ENCODE data around the gene TCEA3. TPM values are rescaled to one million over a fixed set of nuclear protein-coding genes. Genes with fewer than 3 reads are reported as not detected.

Gene TCEA3
- polyA plus RNA-seq, 4 donors, result 20.5 to 55.2 (median 32.4) TPM

DNA sequence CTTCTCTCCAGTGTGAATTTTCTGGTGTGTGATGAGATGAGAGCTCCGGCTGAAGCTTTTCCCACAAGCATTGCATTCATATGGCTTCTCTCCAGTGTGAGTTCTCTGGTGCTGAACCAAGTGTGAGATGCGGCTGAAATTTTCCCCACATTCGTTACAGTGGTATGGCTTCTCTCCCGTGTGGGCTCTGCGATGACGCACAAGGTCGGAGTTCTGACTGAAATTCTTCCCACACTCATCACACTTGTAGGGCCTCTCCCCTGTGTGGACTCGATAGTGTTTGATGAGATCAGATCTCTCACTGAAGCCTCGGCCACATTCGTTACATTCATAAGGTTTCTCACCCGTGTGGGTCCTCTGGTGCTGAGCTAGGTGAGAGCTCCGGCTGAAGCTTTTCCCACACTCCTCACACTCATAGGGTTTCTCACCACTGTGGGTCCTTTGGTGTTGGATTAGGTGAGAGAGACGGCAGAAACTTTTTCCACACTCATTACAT lies 62.3 kb downstream of the TCEA3 start:
- H3K36me3 ChIP-seq (ENCODE audit: control insufficient read depth in 3 of 3, insufficient read depth in 2 of 3, low read depth in 1 of 3, low read length in 3 of 3), result peaks cover 19 to 37% (median 30%) of the 10 kb centered on the region in 3 donors
- DNase-seq (no peak), FAIRE-seq (no peak)
- peaks cover 0 to 10% (median 0%) of the 10 kb centered on the region in 3 donors for H3K4me1 ChIP-seq (ENCODE audit: control insufficient read depth in 3 of 3, insufficient read depth in 2 of 3, low read depth in 1 of 3, low read length in 2 of 3)
- no peak overlapping the region for H3K4me3 ChIP-seq (ENCODE audit: low read depth in 1 of 3, low read length in 3 of 3)
- H3K27ac ChIP-seq (ENCODE audit: low read depth in 1 of 3, low read length in 2 of 3), result no peak overlapping the region
- 97 to 98% (median 97%) methylated on average over 13 of the region's 13 CpGs for WGBS, 3 donors
- H3K9me3 ChIP-seq (ENCODE audit: control insufficient read depth in 2 of 2, insufficient read depth in 1 of 2, low read depth in 1 of 2, low read length in 1 of 2), result peaks cover 6 to 68% of the 10 kb centered on the region in 2 donors
- H3K27me3 ChIP-seq (ENCODE audit: control insufficient read depth in 3 of 3, insufficient read depth in 3 of 3, low read length in 3 of 3), result no peaks in the 10 kb centered on the region

- H3K4me1 ChIP-seq (ENCODE audit: control insufficient read depth in 3 of 3, insufficient read depth in 2 of 3, low read depth in 1 of 3, low read length in 2 of 3), result no peaks in the 10 kb centered on the region
- H3K9me3 ChIP-seq (ENCODE audit: control insufficient read depth in 2 of 2, insufficient read depth in 1 of 2, low read depth in 1 of 2, low read length in 1 of 2), result peaks cover 6 to 43% of the 10 kb centered on the region in 2 donors
- H3K27ac ChIP-seq (ENCODE audit: low read depth in 1 of 3, low read length in 2 of 3), result no peak overlapping the region
- DNase-seq (no peak), FAIRE-seq (no peak)
- H3K4me3 ChIP-seq (ENCODE audit: low read depth in 1 of 3, low read length in 3 of 3), result no peak overlapping the region
- WGBS, 3 donors, result 97 to 98% (median 98%) methylated on average over 3 of the region's 3 CpGs
- no peaks in the 10 kb centered on the region for H3K27me3 ChIP-seq (ENCODE audit: control insufficient read depth in 3 of 3, insufficient read depth in 3 of 3, low read length in 3 of 3)
- H3K36me3 ChIP-seq (ENCODE audit: control insufficient read depth in 3 of 3, insufficient read depth in 2 of 3, low read depth in 1 of 3, low read length in 3 of 3), result peaks cover 17 to 23% (median 19%) of the 10 kb centered on the region in 3 donors
Measured at GRCh38 chr1:23358310-23358875, 66.2 kb downstream of the TCEA3 start.

DNA sequence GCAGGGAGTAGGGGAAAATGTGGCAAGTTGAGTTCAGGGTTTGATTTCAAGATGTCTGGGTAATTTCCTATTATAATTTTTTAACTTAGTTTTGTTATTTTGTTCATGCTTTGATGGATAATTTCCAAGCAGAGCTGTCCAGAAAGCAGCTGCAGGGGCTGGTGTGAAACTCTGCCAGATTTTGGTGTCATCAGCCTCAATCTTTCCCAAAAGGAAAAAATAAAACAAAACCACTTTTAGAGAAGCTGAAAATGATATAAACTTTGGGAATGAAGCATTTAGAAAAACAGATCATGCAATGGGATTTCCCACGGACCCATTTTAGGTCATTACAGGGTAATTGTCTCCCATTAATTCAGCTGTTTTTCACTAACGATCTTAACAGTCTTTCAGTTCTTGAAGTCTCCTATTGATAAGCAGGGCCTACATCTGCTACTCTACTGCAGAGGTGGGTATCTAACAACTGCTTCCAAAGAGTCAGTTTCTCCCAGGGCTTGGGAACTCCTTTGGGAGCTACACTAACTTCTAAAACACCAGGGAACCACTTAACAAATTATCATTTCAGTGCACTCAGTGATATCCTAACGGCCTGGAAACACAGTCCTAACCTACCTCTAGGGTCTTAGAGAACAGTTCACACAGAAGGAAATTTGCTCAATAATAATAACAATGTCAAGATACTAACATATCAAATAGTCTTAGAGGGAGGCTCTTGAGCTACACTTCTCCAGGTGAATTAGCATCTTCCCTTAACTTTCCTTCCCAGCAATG lies 67.2 kb downstream of the TCEA3 start:
- Histone ChIP-seq H3K4me3 (ENCODE audit: low read depth in 1 of 3, low read length in 3 of 3) (no peak overlapping the region), H3K9me3 (ENCODE audit: control insufficient read depth in 2 of 2, insufficient read depth in 1 of 2, low read depth in 1 of 2, low read length in 1 of 2) (peaks cover 3 to 33% of the 10 kb centered on the region in 2 donors), H3K27ac (ENCODE audit: low read depth in 1 of 3, low read length in 2 of 3) (no peak overlapping the region), H3K27me3 (ENCODE audit: control insufficient read depth in 3 of 3, insufficient read depth in 3 of 3, low read length in 3 of 3) (no peaks in the 10 kb centered on the region), H3K36me3 (ENCODE audit: control insufficient read depth in 3 of 3, insufficient read depth in 2 of 3, low read depth in 1 of 3, low read length in 3 of 3) (peaks cover 10 to 13% (median 11%) of the 10 kb centered on the region in 3 donors), H3K4me1 (ENCODE audit: control insufficient read depth in 3 of 3, insufficient read depth in 2 of 3, low read depth in 1 of 3, low read length in 2 of 3) (no peaks in the 10 kb centered on the region)
- DNase-seq (no peak), FAIRE-seq (no peak)
- 40 to 57% (median 53%) methylated on average over 3 of the region's 3 CpGs for WGBS, 3 donors

DNA sequence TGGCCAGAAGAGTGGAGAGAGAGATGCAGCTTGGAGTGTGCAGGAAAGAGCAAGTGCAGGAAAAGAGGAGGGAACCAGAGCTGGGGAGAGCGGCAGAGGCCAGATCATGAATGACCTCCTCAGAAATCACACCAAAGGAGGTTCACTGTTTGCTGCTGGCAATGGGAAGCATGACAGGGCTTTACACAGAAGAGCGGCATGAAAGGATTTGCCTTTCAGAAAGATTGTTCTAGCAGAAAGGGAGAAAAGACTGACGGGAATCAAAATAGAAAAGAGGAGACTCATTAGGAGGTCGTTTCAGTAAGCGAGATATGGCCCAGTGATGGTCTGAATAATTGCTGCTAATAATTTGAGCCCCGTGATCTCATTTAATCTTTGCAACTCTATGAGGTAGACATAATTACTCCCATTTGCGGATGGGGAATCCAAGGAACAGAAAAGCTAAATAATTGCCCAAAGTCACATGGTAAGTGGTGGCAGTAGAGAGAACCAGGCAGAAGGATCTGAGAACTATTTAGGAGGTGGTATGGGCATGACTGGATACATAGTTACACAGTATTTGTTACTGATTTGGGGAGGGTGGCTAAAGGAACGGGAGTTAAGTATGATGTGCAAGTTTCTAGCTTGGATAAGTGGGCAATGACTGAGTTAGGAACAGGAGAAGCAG lies 67.9 kb downstream of the TCEA3 start:
- Histone ChIP-seq H3K4me3 (ENCODE audit: low read depth in 1 of 3, low read length in 3 of 3) (no peak overlapping the region), H3K27me3 (ENCODE audit: control insufficient read depth in 3 of 3, insufficient read depth in 3 of 3, low read length in 3 of 3) (no peaks in the 10 kb centered on the region), H3K9me3 (ENCODE audit: control insufficient read depth in 2 of 2, insufficient read depth in 1 of 2, low read depth in 1 of 2, low read length in 1 of 2) (peaks cover 3 to 25% of the 10 kb centered on the region in 2 donors), H3K36me3 (ENCODE audit: control insufficient read depth in 3 of 3, insufficient read depth in 2 of 3, low read depth in 1 of 3, low read length in 3 of 3) (peaks cover 5 to 8% (median 6%) of the 10 kb centered on the region in 3 donors), H3K27ac (ENCODE audit: low read depth in 1 of 3, low read length in 2 of 3) (no peak overlapping the region), H3K4me1 (ENCODE audit: control insufficient read depth in 3 of 3, insufficient read depth in 2 of 3, low read depth in 1 of 3, low read length in 2 of 3) (no peaks in the 10 kb centered on the region)
- FAIRE-seq (no peak), DNase-seq (no peak)
- 86 to 88% (median 88%) methylated on average over 8 of the region's 8 CpGs for WGBS, 3 donors

GRCh38 chr1:23354245-23354644 lies 70.3 kb downstream of the TCEA3 start:
- 54 to 65% (median 60%) methylated on average over 3 of the region's 3 CpGs for WGBS, 3 donors
- H3K27me3 ChIP-seq (ENCODE audit: control insufficient read depth in 3 of 3, insufficient read depth in 3 of 3, low read length in 3 of 3), result no peaks in the 10 kb centered on the region
- DNase-seq, result no peak
- peaks cover 0 to 3% (median 0%) of the 10 kb centered on the region in 3 donors for H3K36me3 ChIP-seq (ENCODE audit: control insufficient read depth in 3 of 3, insufficient read depth in 2 of 3, low read depth in 1 of 3, low read length in 3 of 3)
- H3K4me1 ChIP-seq (ENCODE audit: control insufficient read depth in 3 of 3, insufficient read depth in 2 of 3, low read depth in 1 of 3, low read length in 2 of 3), result no peaks in the 10 kb centered on the region
- no peak overlapping the region for H3K27ac ChIP-seq (ENCODE audit: low read depth in 1 of 3, low read length in 2 of 3)
- peaks cover 0 to 5% of the 10 kb centered on the region in 2 donors for H3K9me3 ChIP-seq (ENCODE audit: control insufficient read depth in 2 of 2, insufficient read depth in 1 of 2, low read depth in 1 of 2, low read length in 1 of 2)
- H3K4me3 ChIP-seq (ENCODE audit: low read depth in 1 of 3, low read length in 3 of 3), result no peak overlapping the region
- FAIRE-seq, result no peak

DNA sequence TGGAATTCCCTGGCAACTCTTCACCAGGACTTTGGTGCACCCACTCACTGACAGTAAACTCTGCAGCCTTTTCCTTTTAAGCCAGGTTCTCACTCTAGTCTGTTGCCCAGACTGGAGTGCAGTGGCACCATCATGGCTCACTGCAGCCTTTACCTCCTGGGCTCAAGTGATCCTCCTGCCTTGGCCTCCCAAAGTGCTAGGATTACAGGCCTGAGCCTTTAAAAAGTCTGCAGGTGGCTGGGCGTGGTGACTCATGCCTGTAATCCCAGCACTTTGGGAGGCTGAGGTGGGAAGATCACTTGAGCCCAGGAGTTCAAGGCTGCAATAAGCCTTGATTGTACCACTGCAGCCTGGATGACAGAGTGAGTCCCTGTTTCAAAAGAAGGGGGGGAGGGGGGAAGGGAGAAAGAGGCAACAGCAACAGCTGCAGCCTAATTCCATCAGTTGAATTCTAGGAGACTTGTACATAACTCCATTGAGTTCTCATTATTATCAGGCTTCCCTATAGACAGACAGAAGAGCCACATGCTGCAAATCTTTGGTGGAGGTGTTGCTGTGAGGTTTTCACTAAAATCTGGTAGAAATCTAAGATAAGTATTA lies 72.4 kb downstream of the TCEA3 start:
- Histone ChIP-seq H3K4me3 (ENCODE audit: low read depth in 1 of 3, low read length in 3 of 3) (no peak overlapping the region), H3K27me3 (ENCODE audit: control insufficient read depth in 3 of 3, insufficient read depth in 3 of 3, low read length in 3 of 3) (no peaks in the 10 kb centered on the region), H3K9me3 (ENCODE audit: control insufficient read depth in 2 of 2, insufficient read depth in 1 of 2, low read depth in 1 of 2, low read length in 1 of 2) (no peaks in the 10 kb centered on the region), H3K4me1 (ENCODE audit: control insufficient read depth in 3 of 3, insufficient read depth in 2 of 3, low read depth in 1 of 3, low read length in 2 of 3) (no peaks in the 10 kb centered on the region), H3K27ac (ENCODE audit: low read depth in 1 of 3, low read length in 2 of 3) (no peak overlapping the region), H3K36me3 (ENCODE audit: control insufficient read depth in 3 of 3, insufficient read depth in 2 of 3, low read depth in 1 of 3, low read length in 3 of 3) (no peaks in the 10 kb centered on the region)
- DNase-seq (no peak), FAIRE-seq (no peak)
- WGBS, 3 donors, result 80 to 88% (median 80%) methylated on average over 1 of the region's 1 CpG

GRCh38 chr1:23345920-23346319 lies 78.6 kb downstream of the TCEA3 start:
- FAIRE-seq, result no peak
- no peaks in the 10 kb centered on the region for H3K27me3 ChIP-seq (ENCODE audit: control insufficient read depth in 3 of 3, insufficient read depth in 3 of 3, low read length in 3 of 3)

DNA sequence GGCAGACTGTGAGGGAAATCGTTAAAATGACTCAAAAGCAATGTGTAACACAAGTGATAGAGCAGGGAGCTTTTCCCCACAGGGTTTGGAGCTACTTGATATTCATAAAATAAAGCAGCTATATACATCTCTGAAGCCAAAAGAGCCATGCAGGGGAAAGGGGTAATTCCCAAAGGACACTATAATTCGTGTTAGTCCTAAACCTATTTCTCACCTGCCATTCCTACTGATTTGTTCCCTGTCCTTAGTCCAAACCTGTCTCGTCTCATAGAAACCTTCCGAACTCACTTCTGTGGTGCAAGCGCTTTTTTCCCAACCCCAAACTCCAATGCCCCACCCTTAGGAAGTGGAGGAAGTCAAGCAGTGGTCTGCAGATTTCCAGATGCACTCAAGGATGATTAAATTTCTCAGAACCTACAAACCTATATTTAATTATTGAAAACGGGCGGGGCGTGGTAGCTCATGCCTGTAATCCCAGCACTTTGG lies 79.5 kb downstream of the TCEA3 start:
- H3K9me3 ChIP-seq (ENCODE audit: control insufficient read depth in 2 of 2, insufficient read depth in 1 of 2, low read depth in 1 of 2, low read length in 1 of 2), result no peaks in the 10 kb centered on the region
- H3K4me3 ChIP-seq (ENCODE audit: low read depth in 1 of 3, low read length in 3 of 3), result peak overlapping the region; percentile 51 to 90 (median 89)
- H3K27ac ChIP-seq (ENCODE audit: low read depth in 1 of 3, low read length in 2 of 3), result peak overlapping the region; percentile 57 to 96 (median 95)
- no peak for FAIRE-seq
- DNase-seq, result no peak
- no peaks in the 10 kb centered on the region for H3K27me3 ChIP-seq (ENCODE audit: control insufficient read depth in 3 of 3, insufficient read depth in 3 of 3, low read length in 3 of 3)
- WGBS, 3 donors, result 28 to 47% (median 46%) methylated on average over 8 of the region's 8 CpGs
- H3K36me3 ChIP-seq (ENCODE audit: control insufficient read depth in 3 of 3, insufficient read depth in 2 of 3, low read depth in 1 of 3, low read length in 3 of 3), result no peaks in the 10 kb centered on the region
- H3K4me1 ChIP-seq (ENCODE audit: control insufficient read depth in 3 of 3, insufficient read depth in 2 of 3, low read depth in 1 of 3, low read length in 2 of 3), result peaks cover 0 to 15% (median 6%) of the 10 kb centered on the region in 3 donors

More at GRCh38 chr1:23345920-23346319, 78.6 kb downstream of the TCEA3 start:
- H3K4me1 ChIP-seq (ENCODE audit: control insufficient read depth in 3 of 3, insufficient read depth in 2 of 3, low read depth in 1 of 3, low read length in 2 of 3), result peaks cover 0 to 8% (median 4%) of the 10 kb centered on the region in 3 donors
- 97 to 98% (median 98%) methylated on average over 14 of the region's 14 CpGs for WGBS, 3 donors
- no peaks in the 10 kb centered on the region for H3K9me3 ChIP-seq (ENCODE audit: control insufficient read depth in 2 of 2, insufficient read depth in 1 of 2, low read depth in 1 of 2, low read length in 1 of 2)
- DNase-seq, result no peak
- no peak overlapping the region for H3K4me3 ChIP-seq (ENCODE audit: low read depth in 1 of 3, low read length in 3 of 3)
- no peak overlapping the region for H3K27ac ChIP-seq (ENCODE audit: low read depth in 1 of 3, low read length in 2 of 3)
- H3K36me3 ChIP-seq (ENCODE audit: control insufficient read depth in 3 of 3, insufficient read depth in 2 of 3, low read depth in 1 of 3, low read length in 3 of 3), result no peaks in the 10 kb centered on the region

All from small intestine (tissue), 7 donors.